A549 (cell line): ENCODE data around the gene SKIDA1. TPM values are rescaled to one million over a fixed set of nuclear protein-coding genes. Genes with fewer than 3 reads are reported as not detected.

ENCODE experiments used
- ATAC-seq, 2 experiments: fragments of 200-7000 bp in 1 of 2; fragments of >200 bp in 1 of 2; cut with Nextera tagmentation in 1 of 2; cut with Tn5 transposase in 1 of 2; 3 replicates each; pipeline versions ENCODE4 v1.8.0 to v1.9.1; 2018 to 2020; ENCODE audit warnings: mild to moderate bottlenecking in 1 of 2, moderate library complexity in 1 of 2
- CTCF ChIA-PET: fragments of 300-600 bp; sonication (Branson Sonifier 250); formaldehyde crosslinking; extraction: SDS; loops from one replicate; lab custom pipeline; 2021; ENCODE audit warnings: antibody characterized with exemption, inconsistent platforms; lab: Yijun Ruan, JAX
- POLR2A ChIA-PET: fragments of 350-600 bp; formaldehyde crosslinking; extraction: SDS; loops from one replicate; lab custom pipeline; 2021; ENCODE audit warnings: antibody characterized with exemption, inconsistent platforms; lab: Yijun Ruan, JAX
- DNase-seq, 2 experiments: peaks; one replicate each; pipeline versions ENCODE4 v3.0.0 to v3.0.0-alpha.2; 2011 to 2016; ENCODE audit warnings: low read depth in 1 of 2, low spot score in 1 of 2
- FAIRE-seq: peaks from 2 replicates; lab custom pipeline; 2011; peaks lifted over from hg19 to GRCh38; lab: Jason Lieb, UNC
- H3K27ac ChIP-seq, 2 experiments: fragments of >200 bp; sonication (Bioruptor Twin); formaldehyde crosslinking; 3 replicates each; pipeline ENCODE4 v1.5.1; 2016 to 2017
- H3K4me1 ChIP-seq: fragments of >200 bp; sonication (Bioruptor Twin); formaldehyde crosslinking; 3 replicates; pipeline ENCODE4 v1.6.1; 2016
- H3K4me2 ChIP-seq: fragments of >200 bp; sonication (Bioruptor Twin); formaldehyde crosslinking; 3 replicates; pipeline ENCODE4 v1.6.1; 2016
- H3K4me3 ChIP-seq: fragments of >200 bp; sonication (Bioruptor Twin); formaldehyde crosslinking; 3 replicates; pipeline ENCODE4 v1.5.1; 2016
- H3K9me3 ChIP-seq: fragments of >200 bp; sonication (Bioruptor Twin); formaldehyde crosslinking; 3 replicates; pipeline ENCODE4 v1.6.1; 2016
- ATOH8 ChIP-seq: fragments of 250-450 bp; sonication (Bioruptor Pico); IDR thresholded peaks from 2 replicates; pipeline ENCODE4 v1.5.0; 2020; ENCODE audit warnings: low read depth, mild to moderate bottlenecking, moderate library complexity
- EHF ChIP-seq: fragments of 250-450 bp; sonication (Bioruptor Pico); IDR thresholded peaks from 2 replicates; pipeline ENCODE4 v1.5.0; 2020; ENCODE audit warnings: mild to moderate bottlenecking
- ESRRA ChIP-seq: fragments of 150-350 bp; IDR thresholded peaks from 2 replicates; pipeline ENCODE4 v1.6.1; 2014; ENCODE audit warnings: mild to moderate bottlenecking, low read length, borderline replicate concordance
- FOSB ChIP-seq: fragments of 250-450 bp; sonication (Bioruptor Pico); IDR thresholded peaks from 2 replicates; pipeline ENCODE4 v1.5.0; 2020; ENCODE audit warnings: mild to moderate bottlenecking, moderate library complexity
- HDAC2 ChIP-seq: fragments of 200-600 bp; sonication (generic); IDR thresholded peaks from 2 replicates; pipeline ENCODE4 v1.6.1; 2016
- HES2 ChIP-seq: fragments of >200 bp; sonication (Bioruptor Twin); formaldehyde crosslinking; IDR thresholded peaks from 2 replicates; pipeline ENCODE4 v1.6.1; 2016
- HOXB13 ChIP-seq: fragments of 250-450 bp; sonication (Bioruptor Pico); IDR thresholded peaks from 2 replicates; pipeline ENCODE4 v1.5.0; 2020; ENCODE audit warnings: low read depth, mild to moderate bottlenecking, moderate library complexity
- HOXB5 ChIP-seq: fragments of 250-450 bp; sonication (Bioruptor Pico); IDR thresholded peaks from 2 replicates; pipeline ENCODE4 v1.5.0; 2020; ENCODE audit warnings: mild to moderate bottlenecking, moderate library complexity
- JUN ChIP-seq, 2 experiments: fragments of >200 bp; sonication (Bioruptor Twin); formaldehyde crosslinking; IDR thresholded peaks; 2 replicates in 1 of 2; 3 replicates in 1 of 2; pipeline ENCODE4 v1.6.1; 2016 to 2017
- JUNB ChIP-seq: fragments of >200 bp; sonication (Bioruptor Twin); formaldehyde crosslinking; IDR thresholded peaks from 2 replicates; pipeline ENCODE4 v1.6.1; 2016
- MAFK ChIP-seq: fragments of 450-650 bp; IDR thresholded peaks from 2 replicates; pipeline ENCODE4 v1.6.1; 2014; ENCODE audit not compliant: partially characterized antibody
- RAD21 ChIP-seq, 2 experiments: fragments of >200 bp in 1 of 2; sonication (Bioruptor Twin) in 1 of 2; formaldehyde crosslinking in 1 of 2; IDR thresholded peaks in 1 of 2; conservative IDR thresholded peaks in 1 of 2; 2 replicates in 1 of 2; 3 replicates in 1 of 2; pipeline ENCODE4 v1.6.1; 2012 to 2018; ENCODE audit warnings: inconsistent platforms in 1 of 2
- RCOR1 ChIP-seq: fragments of 150-350 bp; IDR thresholded peaks from 2 replicates; pipeline ENCODE4 v1.6.1; 2014; ENCODE audit warnings: antibody characterized with exemption, low read length, low read depth
- REST ChIP-seq: fragments of 200-600 bp; sonication (generic); IDR thresholded peaks from 2 replicates; pipeline ENCODE4 v1.6.1; 2016; ENCODE audit warnings: antibody characterized with exemption, mild to moderate bottlenecking, moderate library complexity
- ZFP36 ChIP-seq: fragments of 450-650 bp; IDR thresholded peaks from 2 replicates; pipeline ENCODE4 v1.6.1; 2014; ENCODE audit warnings: borderline replicate concordance; ENCODE audit not compliant: partially characterized antibody
- ZNF302 ChIP-seq: fragments of 250-450 bp; sonication (Bioruptor Pico); IDR thresholded peaks from 2 replicates; pipeline ENCODE4 v1.9.0; 2021; ENCODE audit warnings: inconsistent platforms, mild to moderate bottlenecking, moderate library complexity
- WGBS: methylation state at CpG from one replicate; pipeline ENCODE4 v1.1.6; 2017; ENCODE audit errors: missing lambda C conversion rate; 5-methylcytosine and 5-hydroxymethylcytosine counted together
- polyA plus RNA-seq, 4 experiments: library from polyadenylated mRNA; depleted of rRNA in 3 of 4; stranded (reverse); fragments of >200 nt; fragmentation: RNase III in 1 of 4; extraction: RNeasy Plus Mini Kit Qiagen cat#74134 plus additional on column Dnase treatment in 1 of 4; gene quantifications; 2 replicates in 3 of 4; 3 replicates in 1 of 4; pipeline ENCODE4 v1.2.3, GENCODE V29; 2011 to 2017
- TF ChIP-seq, protein P1 (sequence below): IDR thresholded peaks from 2 replicates; pipeline ENCODE4 v1.6.1; 2012
- TF ChIP-seq, protein P2 (sequence below): IDR thresholded peaks from 2 replicates; pipeline ENCODE4 v1.6.1; 2012; ENCODE audit warnings: low read depth, borderline replicate concordance
- TF ChIP-seq, protein P3 (sequence below): fragments of 150-350 bp; IDR thresholded peaks from 2 replicates; pipeline ENCODE4 v1.6.1; 2014; ENCODE audit warnings: low read depth, mild to moderate bottlenecking, low read length

The SKIDA1 gene
- polyA plus RNA-seq, 2 of the 4 experiments (the other 2 are of a cell fraction): 1.0 to 4.1 TPM

GRCh38 chr10:21500578-21500910, 24.9 kb downstream of the SKIDA1 start:
- H3K9me3 ChIP-seq: no peaks in the 10 kb centered on the region
- ChIA-PET CTCF (interaction anchor here (1.1 to 1.3 kb wide), 2 partner anchors 19 to 232 kb away, joined by 3 to 5 read pairs; no protein-coding TSS in a partner anchor), POLR2A (no interaction called here)
- 91% methylated on average over 13 of the region's 14 CpGs for WGBS
- H3K4me2 ChIP-seq: no peak overlapping the region
- DNase-seq (no peak), ATAC-seq (no peak), FAIRE-seq (no peak)
- H3K27ac ChIP-seq: no peak overlapping the region
- TF ChIP-seq, protein P1, sequence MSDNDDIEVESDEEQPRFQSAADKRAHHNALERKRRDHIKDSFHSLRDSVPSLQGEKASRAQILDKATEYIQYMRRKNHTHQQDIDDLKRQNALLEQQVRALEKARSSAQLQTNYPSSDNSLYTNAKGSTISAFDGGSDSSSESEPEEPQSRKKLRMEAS: no peak
- TF ChIP-seq EHF (CRISPR knock-in tag) (no peak), ZNF302 (CRISPR knock-in tag) (no peak), REST (no peak)
- no peak overlapping the region for H3K4me3 ChIP-seq
- H3K4me1 ChIP-seq: peaks cover 9% of the 10 kb centered on the region

DNA sequence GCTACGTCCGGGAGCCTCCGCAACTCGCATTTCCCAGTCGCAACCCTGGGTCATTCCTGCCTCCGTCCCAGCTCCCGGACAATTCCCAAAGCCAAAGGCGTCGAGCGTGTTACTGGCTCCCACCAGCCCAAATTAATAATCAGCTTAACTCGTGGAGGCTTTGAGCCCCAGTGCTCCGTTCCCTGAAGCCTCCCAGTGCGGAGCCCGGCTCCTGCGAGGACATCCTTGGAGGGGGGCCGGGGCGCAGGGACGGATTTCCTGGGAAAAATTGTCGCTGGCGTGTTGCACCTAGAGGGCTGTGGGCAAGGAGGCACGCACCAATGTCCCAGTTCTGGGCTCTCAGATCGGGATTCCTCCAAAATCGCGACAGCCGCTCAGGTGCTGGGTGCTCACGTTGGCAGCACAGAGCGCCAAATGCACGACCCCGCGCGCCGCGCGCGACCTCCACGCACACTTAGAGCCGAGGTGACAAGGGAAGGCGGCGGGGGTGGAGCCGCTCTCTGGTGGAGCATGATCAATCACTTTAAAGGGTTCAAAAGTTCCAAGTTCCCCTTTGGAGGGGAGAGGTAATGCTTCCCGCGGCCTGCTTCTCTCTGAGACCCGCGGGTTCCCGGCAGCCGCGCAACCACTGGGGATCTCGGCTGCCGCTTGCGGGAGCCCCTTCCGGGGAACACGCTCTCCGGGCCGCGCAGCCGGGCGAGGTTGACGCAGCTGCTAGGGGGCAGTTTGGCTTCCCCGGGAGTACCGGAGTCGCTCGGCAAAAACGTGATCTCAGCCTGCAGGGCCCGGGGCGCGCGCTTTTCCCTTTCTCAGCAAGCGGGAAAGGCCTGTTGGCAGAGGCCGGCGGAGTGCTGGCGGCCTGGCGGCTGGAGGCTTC, 25.5 kb downstream of the SKIDA1 start:
- POLR2A ChIA-PET: no interaction called here
- Histone ChIP-seq H3K4me3 (no peak overlapping the region), H3K4me1 (peaks cover 5% of the 10 kb centered on the region; the same call in 2 of the 3 replicates), H3K9me3 (no peaks in the 10 kb centered on the region), H3K27ac (no peak overlapping the region)
- CTCF ChIA-PET: interaction anchor here (1.1 to 1.3 kb wide), 2 partner anchors 20 to 232 kb away, joined by 3 to 5 read pairs; no protein-coding TSS in a partner anchor
- no peak for DNase-seq
- 96% methylated on average over 64 of the region's 72 CpGs for WGBS
- TF ChIP-seq FOSB (no peak), ATOH8 (CRISPR knock-in tag) (no peak), JUNB (no peak), RCOR1 (no peak), HES2 (no peak), ZFP36 (no peak), ZNF302 (CRISPR knock-in tag) (no peak), HOXB5 (CRISPR knock-in tag) (no peak), ESRRA (no peak), MAFK (no peak), RAD21 (conservative IDR thresholded peaks at IDR 0.05 in 1 of 2, IDR thresholded peaks at IDR 0.05 in 1 of 2) (no peak), HDAC2 (no peak), JUN (IDR thresholded peaks at IDR 0.05) (no peak), REST (no peak), HOXB13 (CRISPR knock-in tag) (no peak)
- TF ChIP-seq, protein P1: no peak
- TF ChIP-seq, protein P2, sequence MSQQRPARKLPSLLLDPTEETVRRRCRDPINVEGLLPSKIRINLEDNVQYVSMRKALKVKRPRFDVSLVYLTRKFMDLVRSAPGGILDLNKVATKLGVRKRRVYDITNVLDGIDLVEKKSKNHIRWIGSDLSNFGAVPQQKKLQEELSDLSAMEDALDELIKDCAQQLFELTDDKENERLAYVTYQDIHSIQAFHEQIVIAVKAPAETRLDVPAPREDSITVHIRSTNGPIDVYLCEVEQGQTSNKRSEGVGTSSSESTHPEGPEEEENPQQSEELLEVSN: no peak
- TF ChIP-seq, protein P3, sequence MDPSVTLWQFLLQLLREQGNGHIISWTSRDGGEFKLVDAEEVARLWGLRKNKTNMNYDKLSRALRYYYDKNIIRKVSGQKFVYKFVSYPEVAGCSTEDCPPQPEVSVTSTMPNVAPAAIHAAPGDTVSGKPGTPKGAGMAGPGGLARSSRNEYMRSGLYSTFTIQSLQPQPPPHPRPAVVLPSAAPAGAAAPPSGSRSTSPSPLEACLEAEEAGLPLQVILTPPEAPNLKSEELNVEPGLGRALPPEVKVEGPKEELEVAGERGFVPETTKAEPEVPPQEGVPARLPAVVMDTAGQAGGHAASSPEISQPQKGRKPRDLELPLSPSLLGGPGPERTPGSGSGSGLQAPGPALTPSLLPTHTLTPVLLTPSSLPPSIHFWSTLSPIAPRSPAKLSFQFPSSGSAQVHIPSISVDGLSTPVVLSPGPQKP: no peak
- TF ChIP-seq, all 56 proteins: peak for 0
- H3K4me2 ChIP-seq: no peak overlapping the region
- ATAC-seq (no peak), FAIRE-seq (no peak)
